DND-41 (cell line): Measurements from ENCODE around the gene DENND1A.

Experiments
- EZH2 ChIP-seq: IDR thresholded peaks from 3 replicates; pipeline ENCODE4 v1.6.1; 2012; ENCODE audit warnings: borderline replicate concordance, low read depth, mild to moderate bottlenecking, moderate library complexity, low read length, inconsistent platforms; ENCODE audit not compliant: severe bottlenecking
- TF ChIP-seq, protein P1 (sequence below): IDR thresholded peaks from 2 replicates; pipeline ENCODE4 v1.5.1; 2012; ENCODE audit warnings: borderline replicate concordance, low read length, moderate library complexity, mild to moderate bottlenecking; ENCODE audit not compliant: poor library complexity, severe bottlenecking; ENCODE audit errors: extremely low read depth

GRCh38 chr9:123359106-123359505 lies 570.8 kb downstream of the DENND1A start:
- TF ChIP-seq, protein P1, sequence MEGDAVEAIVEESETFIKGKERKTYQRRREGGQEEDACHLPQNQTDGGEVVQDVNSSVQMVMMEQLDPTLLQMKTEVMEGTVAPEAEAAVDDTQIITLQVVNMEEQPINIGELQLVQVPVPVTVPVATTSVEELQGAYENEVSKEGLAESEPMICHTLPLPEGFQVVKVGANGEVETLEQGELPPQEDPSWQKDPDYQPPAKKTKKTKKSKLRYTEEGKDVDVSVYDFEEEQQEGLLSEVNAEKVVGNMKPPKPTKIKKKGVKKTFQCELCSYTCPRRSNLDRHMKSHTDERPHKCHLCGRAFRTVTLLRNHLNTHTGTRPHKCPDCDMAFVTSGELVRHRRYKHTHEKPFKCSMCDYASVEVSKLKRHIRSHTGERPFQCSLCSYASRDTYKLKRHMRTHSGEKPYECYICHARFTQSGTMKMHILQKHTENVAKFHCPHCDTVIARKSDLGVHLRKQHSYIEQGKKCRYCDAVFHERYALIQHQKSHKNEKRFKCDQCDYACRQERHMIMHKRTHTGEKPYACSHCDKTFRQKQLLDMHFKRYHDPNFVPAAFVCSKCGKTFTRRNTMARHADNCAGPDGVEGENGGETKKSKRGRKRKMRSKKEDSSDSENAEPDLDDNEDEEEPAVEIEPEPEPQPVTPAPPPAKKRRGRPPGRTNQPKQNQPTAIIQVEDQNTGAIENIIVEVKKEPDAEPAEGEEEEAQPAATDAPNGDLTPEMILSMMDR = no peak
- no peak for TF ChIP-seq EZH2
